ENCODE data around the gene CEP295NL.

GRCh38 chr17:78933959-78934568, 31.1 kb upstream of the CEP295NL start:
- no peak for TF ChIP-seq CTCF (IDR thresholded peaks at IDR 0.05)
- TF ChIP-seq POLR2A (IDR thresholded peaks at IDR 0.05): peak; percentile 55

Data from uterus (tissue), 2 donors.